Hepatocyte (in vitro differentiated cells): Measurements from ENCODE around the gene FUOM. TPM values are rescaled to one million over a fixed set of nuclear protein-coding genes. Genes with fewer than 3 reads are reported as not detected.
A peak's percentile ranks its signal among the peaks of the same experiment; 100 is the strongest.

Source experiments
- DNase-seq: peaks from one replicate; pipeline ENCODE4 v3.0.0-alpha.2; 2016; ENCODE audit warnings: low spot score
- H2AFZ ChIP-seq: fragments of 200-600 bp; sonication (generic); 2 replicates; pipeline ENCODE4 v1.6.0; 2016; ENCODE audit warnings: antibody characterized with exemption, mild to moderate bottlenecking
- H3K27ac ChIP-seq: fragments of 200-600 bp; sonication (generic); 2 replicates; pipeline ENCODE4 v1.5.1; 2016; ENCODE audit warnings: mild to moderate bottlenecking
- H3K27me3 ChIP-seq: fragments of 200-600 bp; sonication (generic); 2 replicates; pipeline ENCODE4 v1.6.1; 2016
- H3K36me3 ChIP-seq: fragments of 200-600 bp; sonication (generic); replicated peaks from 2 replicates; pipeline ENCODE4 v1.5.1; 2016; ENCODE audit warnings: low read depth; ENCODE audit not compliant: insufficient read depth
- H3K4me1 ChIP-seq: fragments of 200-600 bp; sonication (generic); 2 replicates; pipeline ENCODE4 v1.5.1; 2016; ENCODE audit warnings: mild to moderate bottlenecking, moderate library complexity; ENCODE audit not compliant: insufficient read depth
- H3K4me2 ChIP-seq: fragments of 200-600 bp; sonication (generic); 2 replicates; pipeline ENCODE4 v1.6.0; 2016
- H3K4me3 ChIP-seq: fragments of 200-600 bp; sonication (generic); 2 replicates; pipeline ENCODE4 v1.5.1; 2016; ENCODE audit warnings: mild to moderate bottlenecking
- H3K79me2 ChIP-seq: fragments of 200-600 bp; sonication (generic); 2 replicates; pipeline ENCODE4 v1.6.0; 2017; ENCODE audit warnings: mild to moderate bottlenecking
- H3K9me2 ChIP-seq: fragments of 200-600 bp; sonication (generic); replicated peaks from 2 replicates; pipeline ENCODE4 v1.6.0; 2017; ENCODE audit warnings: mild to moderate bottlenecking; ENCODE audit not compliant: insufficient read depth
- H3K9me3 ChIP-seq: fragments of 200-600 bp; sonication (generic); 2 replicates; pipeline ENCODE4 v1.5.1; 2016; ENCODE audit warnings: low read depth, mild to moderate bottlenecking
- H4K20me1 ChIP-seq: fragments of 200-600 bp; sonication (generic); 2 replicates; pipeline ENCODE4 v1.6.0; 2016; ENCODE audit warnings: mild to moderate bottlenecking; ENCODE audit not compliant: insufficient read depth, poor library complexity, severe bottlenecking
- EZH2 ChIP-seq: fragments of 200-600 bp; sonication (generic); IDR thresholded peaks from 2 replicates; pipeline ENCODE4 v1.6.1; 2016; ENCODE audit warnings: antibody characterized with exemption, mild to moderate bottlenecking, borderline replicate concordance
- EZH2phosphoT487 ChIP-seq: fragments of 200-600 bp; sonication (generic); IDR thresholded peaks from one replicate; pipeline ENCODE4 v1.6.1; 2018; ENCODE audit warnings: antibody characterized with exemption, mild to moderate bottlenecking, low read depth, moderate library complexity; ENCODE audit not compliant: unreplicated experiment, severe bottlenecking
- WGBS: methylation state at CpG from one replicate; pipeline ENCODE4 v1.1.6; 2016; ENCODE audit warnings: low lambda C conversion rate; ENCODE audit errors: missing lambda C conversion rate; 5-methylcytosine and 5-hydroxymethylcytosine counted together
- polyA plus RNA-seq: library from polyadenylated mRNA; unstranded; fragments of >200 nt; fragmentation: Nextera tagmentation; extraction: Ambion mirVana; gene quantifications from 2 replicates; pipeline ENCODE4 v1.2.1, GENCODE V29; 2016
- total RNA-seq: library from RNA; depleted of rRNA; stranded (reverse); fragments of >200 nt; gene quantifications from 2 replicates; pipeline ENCODE4 v1.2.3, GENCODE V29; 2014
- TF ChIP-seq, protein P1 (sequence below): fragments of 200-600 bp; sonication (generic); IDR thresholded peaks from 2 replicates; pipeline ENCODE4 v1.5.1; 2016; ENCODE audit warnings: antibody characterized with exemption, mild to moderate bottlenecking; ENCODE audit not compliant: poor library complexity

FUOM gene
- total and polyA plus RNA-seq, 2 experiments from 2014 or later = 31.1 to 34.6 TPM

DNA sequence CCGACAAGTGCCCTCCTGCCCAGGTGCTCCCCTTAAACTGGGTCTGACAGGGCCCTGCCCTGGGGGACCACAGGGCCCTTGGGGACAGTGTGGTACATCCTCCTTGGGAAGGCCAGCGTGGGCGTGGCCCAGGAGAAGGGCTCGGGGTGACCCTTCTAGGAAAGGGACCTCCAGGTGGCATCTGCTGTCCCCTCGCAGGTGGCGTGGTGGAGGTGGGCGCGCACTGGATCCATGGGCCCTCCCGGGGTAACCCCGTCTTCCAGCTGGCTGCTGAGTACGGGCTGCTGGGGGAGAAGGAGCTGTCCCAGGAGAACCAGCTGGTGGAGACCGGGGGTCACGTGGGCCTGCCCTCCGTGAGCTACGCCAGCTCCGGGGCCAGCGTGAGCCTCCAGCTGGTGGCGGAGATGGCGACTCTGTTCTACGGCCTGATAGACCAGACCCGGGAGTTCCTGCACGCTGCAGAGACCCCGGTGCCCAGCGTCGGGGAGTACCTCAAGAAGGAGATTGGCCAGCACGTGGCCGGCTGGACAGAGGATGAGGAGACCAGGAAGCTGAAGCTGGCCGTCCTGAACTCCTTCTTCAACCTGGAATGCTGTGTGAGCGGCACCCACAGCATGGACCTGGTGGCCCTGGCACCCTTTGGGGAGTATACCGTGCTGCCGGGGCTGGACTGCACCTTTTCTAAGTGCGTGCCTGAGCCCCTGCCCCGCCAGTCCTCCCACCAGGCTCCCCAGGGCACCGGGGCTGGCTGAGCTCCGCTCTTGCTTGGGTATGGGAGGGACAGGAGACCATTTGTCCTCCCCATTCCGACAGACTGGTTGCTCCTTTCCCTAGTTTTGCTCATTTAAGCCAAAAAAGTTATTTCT lies 22.2 kb upstream of the FUOM start:
- Histone ChIP-seq H3K4me2 (peak overlapping the region; percentile 95), H3K27ac (peak overlapping the region; percentile 84)

DNA sequence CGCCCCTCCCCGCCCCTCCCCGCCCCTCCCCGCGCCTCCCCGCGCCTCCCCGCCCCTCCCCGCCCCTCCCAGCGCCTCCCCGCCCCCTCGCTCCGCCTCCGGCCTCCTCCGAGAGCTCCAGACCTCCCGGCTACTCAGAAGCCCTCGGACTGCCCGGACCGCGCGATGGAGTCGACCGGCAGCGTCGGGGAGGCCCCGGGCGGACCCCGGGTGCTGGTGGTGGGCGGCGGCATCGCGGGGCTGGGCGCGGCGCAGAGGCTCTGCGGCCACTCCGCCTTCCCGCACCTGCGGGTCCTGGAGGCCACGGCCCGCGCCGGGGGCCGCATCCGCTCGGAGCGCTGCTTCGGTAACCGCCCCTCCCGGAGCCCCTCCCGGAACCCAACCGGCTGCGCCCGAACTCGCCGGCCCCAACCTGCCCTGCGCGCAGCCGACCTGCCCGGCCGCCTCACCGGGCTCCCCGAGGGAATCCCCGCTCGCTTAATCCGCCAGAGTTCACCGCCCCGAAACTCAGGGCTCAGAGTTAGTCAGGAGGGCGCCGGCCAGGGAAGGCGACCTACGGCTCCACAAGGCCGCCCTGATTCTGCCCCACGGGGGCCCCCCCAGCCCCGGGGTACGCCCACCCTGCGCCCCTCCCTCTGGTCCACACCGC lies 21.5 kb upstream of the FUOM start, which contains the start of gene PAOX:
TSS of gene PAOX (plus strand) at position 111 of the 649 bp plus-strand sequence. CDS start at position 166, 55 bp downstream.
- Histone ChIP-seq H4K20me1 (no peaks in the 10 kb centered on the region), H3K79me2 (peaks cover 9% of the 10 kb centered on the region), H2AFZ (peak within 1 kb of the TSS; percentile 100), H3K27me3 (no peaks in the 10 kb centered on the region), H3K36me3 (no peaks in the 10 kb centered on the region), H3K4me2 (peak within 1 kb of the TSS; percentile 100), H3K4me3 (peak within 1 kb of the TSS; percentile 98), H3K9me2 (no peaks in the 10 kb centered on the region), H3K4me1 (peaks cover 13% of the 10 kb centered on the region), H3K27ac (peak within 1 kb of the TSS; percentile 99), H3K9me3 (no peaks in the 10 kb centered on the region)
- DNase-seq = peak; percentile 87
- WGBS = 2% methylated on average over 16 of the region's 78 CpGs
- TF ChIP-seq EZH2phosphoT487 (no peak), EZH2 (no peak)
- TF ChIP-seq, protein P1, sequence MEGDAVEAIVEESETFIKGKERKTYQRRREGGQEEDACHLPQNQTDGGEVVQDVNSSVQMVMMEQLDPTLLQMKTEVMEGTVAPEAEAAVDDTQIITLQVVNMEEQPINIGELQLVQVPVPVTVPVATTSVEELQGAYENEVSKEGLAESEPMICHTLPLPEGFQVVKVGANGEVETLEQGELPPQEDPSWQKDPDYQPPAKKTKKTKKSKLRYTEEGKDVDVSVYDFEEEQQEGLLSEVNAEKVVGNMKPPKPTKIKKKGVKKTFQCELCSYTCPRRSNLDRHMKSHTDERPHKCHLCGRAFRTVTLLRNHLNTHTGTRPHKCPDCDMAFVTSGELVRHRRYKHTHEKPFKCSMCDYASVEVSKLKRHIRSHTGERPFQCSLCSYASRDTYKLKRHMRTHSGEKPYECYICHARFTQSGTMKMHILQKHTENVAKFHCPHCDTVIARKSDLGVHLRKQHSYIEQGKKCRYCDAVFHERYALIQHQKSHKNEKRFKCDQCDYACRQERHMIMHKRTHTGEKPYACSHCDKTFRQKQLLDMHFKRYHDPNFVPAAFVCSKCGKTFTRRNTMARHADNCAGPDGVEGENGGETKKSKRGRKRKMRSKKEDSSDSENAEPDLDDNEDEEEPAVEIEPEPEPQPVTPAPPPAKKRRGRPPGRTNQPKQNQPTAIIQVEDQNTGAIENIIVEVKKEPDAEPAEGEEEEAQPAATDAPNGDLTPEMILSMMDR = no peak

More for the DNA sequence above, 22.2 kb upstream of the FUOM start:
- Histone ChIP-seq H3K4me3 (peak overlapping the region; percentile 98), H4K20me1 (no peaks in the 10 kb centered on the region), H3K9me2 (no peaks in the 10 kb centered on the region), H3K36me3 (no peaks in the 10 kb centered on the region), H3K79me2 (peaks cover 9% of the 10 kb centered on the region), H3K9me3 (no peaks in the 10 kb centered on the region), H3K27me3 (no peaks in the 10 kb centered on the region), H2AFZ (peak overlapping the region; percentile 99), H3K4me1 (peaks cover 13% of the 10 kb centered on the region)
- TF ChIP-seq EZH2 = no peak
- 94% methylated on average over 31 of the region's 36 CpGs for WGBS
- DNase-seq = no peak

DNA sequence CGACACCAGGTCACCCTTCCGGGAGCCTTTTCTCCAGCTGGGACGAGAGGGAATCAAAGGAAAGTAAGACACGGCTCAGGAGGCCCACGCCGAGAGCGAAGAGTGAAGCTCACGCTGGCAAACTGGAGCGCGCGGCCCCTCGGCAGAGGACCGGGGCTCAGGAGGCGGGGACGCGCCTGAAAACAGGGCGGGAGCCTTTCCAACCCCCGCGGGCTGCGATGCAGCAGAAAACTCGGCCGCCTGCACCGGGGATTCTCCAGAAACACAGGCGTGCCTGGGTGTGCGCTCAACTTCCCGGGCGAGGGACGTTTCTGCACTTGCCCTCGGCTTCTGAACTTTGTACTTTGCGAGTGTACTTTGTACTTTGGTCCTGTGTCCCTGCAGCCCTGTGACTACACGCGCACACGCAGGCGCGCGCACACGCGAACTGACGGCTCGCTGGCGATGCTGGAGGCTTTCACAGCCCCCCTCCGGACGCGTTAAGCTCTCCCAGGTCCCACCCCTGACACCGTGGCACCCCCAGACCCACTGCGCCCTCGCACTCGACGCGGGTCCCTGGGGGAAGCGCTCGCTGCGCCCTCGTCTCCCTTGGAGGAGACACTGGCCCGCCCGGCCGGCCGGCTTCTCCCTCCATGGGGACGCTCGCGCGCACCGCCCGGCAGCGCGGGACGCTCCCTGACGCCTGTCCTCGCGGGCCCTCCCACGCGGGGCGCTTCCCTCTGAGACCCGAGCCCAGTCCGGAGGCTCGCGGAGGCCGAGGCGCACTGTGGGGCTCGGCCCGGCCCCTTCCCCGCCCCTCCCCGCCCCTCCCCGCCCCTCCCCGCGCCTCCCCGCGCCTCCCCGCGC lies 20.7 kb upstream of the FUOM start:
- Histone ChIP-seq H3K4me3 (peak overlapping the region; percentile 77), H3K79me2 (peaks cover 9% of the 10 kb centered on the region), H3K4me1 (peaks cover 13% of the 10 kb centered on the region), H3K27ac (peak overlapping the region; percentile 99), H3K9me3 (no peaks in the 10 kb centered on the region), H2AFZ (peak overlapping the region; percentile 100), H3K36me3 (no peaks in the 10 kb centered on the region), H3K27me3 (no peaks in the 10 kb centered on the region), H3K9me2 (no peaks in the 10 kb centered on the region), H3K4me2 (peak overlapping the region; percentile 100), H4K20me1 (no peaks in the 10 kb centered on the region)
- peak; percentile 86 for DNase-seq
- WGBS = 1% methylated on average over 51 of the region's 90 CpGs
- no peak for TF ChIP-seq EZH2phosphoT487
- TF ChIP-seq, protein P1 = no peak
- TF ChIP-seq EZH2 = no peak
